Small intestine (tissue), 7 donors: ENCODE data around the gene PNKD. TPM values are rescaled to one million over a fixed set of nuclear protein-coding genes. Genes with fewer than 3 reads are reported as not detected.

Experiments used
- DNase-seq, 2 donors: peaks; one replicate each; pipeline versions ENCODE4 v3.0.0 to v3.0.0-alpha.2; 2013
- FAIRE-seq: peaks from 2 replicates; lab custom pipeline; 2012; peaks lifted over from hg19 to GRCh38; lab: Jason Lieb, UNC
- H3K27ac ChIP-seq, 3 donors: one replicate each; pipeline ENCODE4 v1.5.1; 2013; ENCODE audit warnings: low read length in 2 of 3, mild to moderate bottlenecking in 2 of 3, control low read depth in 1 of 3, inconsistent platforms in 1 of 3, low read depth in 1 of 3, moderate library complexity in 1 of 3
- H3K27me3 ChIP-seq, 3 donors: one replicate each; pipeline ENCODE4 v1.6.1; 2013; ENCODE audit warnings: low read length in 3 of 3, inconsistent platforms in 1 of 3; ENCODE audit not compliant: control insufficient read depth in 3 of 3, insufficient read depth in 3 of 3
- H3K36me3 ChIP-seq, 3 donors: one replicate each; pipeline ENCODE4 v1.6.1; 2013; ENCODE audit warnings: low read length in 3 of 3, inconsistent platforms in 1 of 3, low read depth in 1 of 3, mild to moderate bottlenecking in 1 of 3, moderate library complexity in 1 of 3; ENCODE audit not compliant: control insufficient read depth in 3 of 3, insufficient read depth in 2 of 3
- H3K4me1 ChIP-seq, 3 donors: one replicate each; pipeline ENCODE4 v1.6.1; 2013; ENCODE audit warnings: low read length in 2 of 3, inconsistent platforms in 1 of 3, low read depth in 1 of 3, mild to moderate bottlenecking in 1 of 3, moderate library complexity in 1 of 3; ENCODE audit not compliant: control insufficient read depth in 3 of 3, insufficient read depth in 2 of 3
- H3K4me3 ChIP-seq, 3 donors: one replicate each; pipeline ENCODE4 v1.5.1; 2013; ENCODE audit warnings: low read length in 3 of 3, control low read depth in 1 of 3, inconsistent platforms in 1 of 3, low read depth in 1 of 3, mild to moderate bottlenecking in 1 of 3, moderate library complexity in 1 of 3
- H3K9me3 ChIP-seq, 2 donors: one replicate each; pipeline ENCODE4 v1.6.1; 2013; ENCODE audit warnings: low read depth in 1 of 2, low read length in 1 of 2; ENCODE audit not compliant: control insufficient read depth in 2 of 2, insufficient read depth in 1 of 2
- WGBS, 3 donors: extraction: QIAGEN DNeasy Blood & Tissue Kit; methylation state at CpG; one replicate each; pipeline ENCODE4 v1.1.7; 2013; 5-methylcytosine and 5-hydroxymethylcytosine counted together
- polyA plus RNA-seq, 4 donors: library from polyadenylated mRNA; stranded (reverse) in 3 of 4; unstranded in 1 of 4; fragments of 200-250 nt in 3 of 4; fragments of 120-200 nt in 1 of 4; gene quantifications; one replicate each; pipeline versions ENCODE4 v1.2.1 to v1.2.3, GENCODE V29; 2013
- donor health status: healthy with polysubstance abuse.
- donor health status: control.
- donor health status: control.
- donor health status: Bipolar disorder and iron deficiency.
- donor health status: healthy.

PNKD gene
- polyA plus RNA-seq, 4 donors: 88.4 to 137 (median 104) TPM

DNA sequence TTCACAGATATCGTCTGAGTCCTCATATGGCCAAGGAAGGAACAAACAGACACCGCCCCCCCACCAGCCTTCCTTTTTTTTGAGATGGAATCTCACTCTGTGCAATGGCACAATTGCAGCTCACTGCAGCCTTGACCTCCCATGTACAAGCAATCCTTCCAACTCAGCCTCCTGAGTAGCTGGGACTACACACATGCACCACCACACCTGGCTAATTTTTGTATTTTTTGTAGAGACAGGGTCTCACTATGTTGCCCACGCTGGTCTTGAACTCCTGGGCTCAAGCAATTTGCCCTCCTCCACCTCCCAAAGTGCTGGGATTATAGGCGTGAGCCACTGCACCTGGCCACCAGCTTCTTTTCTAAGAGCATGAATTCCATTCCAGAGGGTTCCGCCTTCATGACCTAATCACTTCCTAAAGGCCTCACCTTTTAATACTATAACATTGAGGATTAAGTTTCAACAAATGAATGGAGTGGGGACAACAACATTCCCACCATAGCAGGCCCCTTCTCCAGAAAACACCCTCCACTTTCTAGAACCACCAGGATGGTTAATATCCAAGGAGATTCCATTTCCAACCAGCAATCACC is 24.2 kb downstream of the PNKD start:
- FAIRE-seq (no peak), DNase-seq (peak; percentile 63 to 67)
- WGBS, 3 donors: 28 to 69% (median 45%) methylated on average over 5 of the region's 5 CpGs
- Histone ChIP-seq H3K27ac (peak overlapping the region; percentile 84 to 95 (median 94)), H3K4me3 (no peak overlapping the region), H3K36me3 (peaks cover 0 to 8% (median 0%) of the 10 kb centered on the region in 3 donors), H3K4me1 (peaks cover 2 to 55% (median 17%) of the 10 kb centered on the region in 3 donors), H3K9me3 (no peaks in the 10 kb centered on the region), H3K27me3 (no peaks in the 10 kb centered on the region)

DNA sequence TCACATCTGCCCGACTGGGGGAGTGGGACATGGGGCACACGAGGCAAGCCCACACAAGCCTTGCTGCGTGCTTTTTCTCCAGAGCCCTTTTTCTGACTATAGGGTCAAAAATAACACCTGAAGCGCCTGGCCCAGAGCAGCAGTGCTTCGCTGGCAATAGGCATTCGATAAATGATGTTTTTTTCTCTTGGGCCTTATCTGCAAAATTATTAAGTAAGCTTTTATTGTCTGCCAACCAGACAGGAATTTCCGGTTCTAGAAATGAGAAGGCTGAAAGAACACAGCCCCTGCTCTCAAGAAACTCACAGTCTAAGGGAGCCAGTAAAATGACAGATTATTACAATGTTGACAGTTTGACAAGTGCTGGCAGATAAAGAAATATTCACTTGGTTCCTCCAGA is 24.7 kb downstream of the PNKD start:
- FAIRE-seq (no peak), DNase-seq (peak; percentile 92 to 95)
- Histone ChIP-seq H3K4me1 (peaks cover 2 to 50% (median 15%) of the 10 kb centered on the region in 3 donors), H3K4me3 (no peak overlapping the region), H3K9me3 (no peaks in the 10 kb centered on the region), H3K36me3 (peaks cover 0 to 8% (median 0%) of the 10 kb centered on the region in 3 donors), H3K27me3 (no peaks in the 10 kb centered on the region), H3K27ac (peak overlapping the region; percentile 84 to 95 (median 94))
- 16 to 57% (median 28%) methylated on average over 7 of the region's 7 CpGs for WGBS, 3 donors

DNA sequence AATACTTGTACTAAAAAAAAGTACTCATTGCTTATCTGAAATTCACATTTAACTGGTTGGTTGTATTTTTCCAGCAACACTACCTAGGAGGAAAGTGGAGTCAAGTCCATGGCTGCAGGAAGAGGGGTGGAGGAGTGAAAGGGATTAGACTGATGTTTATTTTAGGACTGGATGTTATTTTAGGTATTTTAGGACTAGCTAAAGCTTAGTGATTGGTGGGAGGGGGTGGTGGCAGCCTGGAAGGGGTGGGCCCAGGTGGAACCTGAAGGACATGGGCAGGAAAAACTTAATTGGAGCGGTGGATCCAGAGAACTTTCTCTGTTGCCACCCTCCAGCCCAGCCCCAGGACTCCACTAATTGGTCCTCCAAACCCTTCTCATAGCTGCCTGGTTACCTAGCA is 25.9 kb downstream of the PNKD start:
- Histone ChIP-seq H3K4me1 (peaks cover 2 to 41% (median 9%) of the 10 kb centered on the region in 3 donors), H3K9me3 (no peaks in the 10 kb centered on the region), H3K4me3 (no peak overlapping the region), H3K36me3 (peaks cover 0 to 3% (median 0%) of the 10 kb centered on the region in 3 donors), H3K27ac (peak overlapping the region in 1 of 3 donors; percentile 84), H3K27me3 (no peaks in the 10 kb centered on the region)
- WGBS, 3 donors: 77 to 89% (median 83%) methylated on average over 1 of the region's 1 CpG
- no peak for DNase-seq
- no peak for FAIRE-seq

DNA sequence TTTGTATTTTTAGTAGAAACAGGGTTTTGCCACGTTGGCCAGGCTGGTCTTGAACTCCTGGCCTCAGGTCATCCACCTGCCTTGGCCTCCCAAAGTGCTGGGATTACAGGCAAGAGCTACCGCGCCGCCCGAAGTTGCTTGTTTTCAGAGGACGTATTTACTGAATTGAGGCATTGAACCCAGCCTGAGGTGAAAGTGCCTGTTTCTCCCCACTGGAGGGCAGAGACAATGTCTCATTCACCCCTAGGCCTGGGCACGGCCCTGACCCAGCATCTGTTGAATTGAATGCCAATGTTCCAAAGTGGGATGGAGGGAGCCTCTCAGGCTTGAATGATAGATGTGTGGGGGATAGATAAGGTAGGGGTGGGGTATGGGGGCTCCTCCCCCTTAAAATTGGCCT is 26.5 kb downstream of the PNKD start:
- no peak overlapping the region for H3K4me3 ChIP-seq
- peaks cover 2 to 38% (median 8%) of the 10 kb centered on the region in 3 donors for H3K4me1 ChIP-seq
- DNase-seq: no peak
- no peak for FAIRE-seq
- no peaks in the 10 kb centered on the region for H3K27me3 ChIP-seq
- WGBS, 3 donors: 81 to 89% (median 89%) methylated on average over 7 of the region's 7 CpGs
- H3K9me3 ChIP-seq: no peaks in the 10 kb centered on the region
- H3K36me3 ChIP-seq: no peaks in the 10 kb centered on the region
- H3K27ac ChIP-seq: no peak overlapping the region

DNA sequence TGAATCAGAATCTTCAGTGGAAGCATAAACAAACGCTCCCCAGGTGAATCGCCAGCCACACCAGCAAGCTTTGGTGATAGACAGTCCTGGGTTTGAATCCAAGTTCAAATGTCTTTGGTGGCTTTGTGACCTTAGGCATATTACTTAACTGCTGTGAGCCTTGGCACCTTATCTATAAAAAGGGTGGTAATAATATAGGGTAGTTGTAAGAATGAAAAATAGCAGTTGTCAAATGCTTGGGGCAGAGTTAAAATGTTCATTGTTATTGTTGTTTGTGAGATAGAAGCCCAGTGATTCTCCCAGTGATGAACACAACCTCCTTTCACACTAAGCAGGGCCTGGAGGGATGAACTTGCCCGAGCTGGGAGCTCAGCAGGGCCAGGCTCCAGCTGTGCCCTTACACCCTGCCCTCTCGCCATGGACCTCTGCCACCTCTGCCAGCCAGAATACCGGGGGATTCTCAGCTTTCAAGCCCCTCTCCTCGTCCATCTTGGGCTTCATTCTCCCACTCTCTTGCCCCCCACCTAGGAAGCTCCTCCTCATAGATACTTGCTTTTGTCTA is 28.1 kb downstream of the PNKD start:
- FAIRE-seq (no peak), DNase-seq (no peak)
- Histone ChIP-seq H3K27me3 (no peaks in the 10 kb centered on the region), H3K27ac (no peak overlapping the region), H3K4me1 (peaks cover 2 to 31% (median 8%) of the 10 kb centered on the region in 3 donors), H3K36me3 (no peaks in the 10 kb centered on the region), H3K9me3 (no peaks in the 10 kb centered on the region), H3K4me3 (no peak overlapping the region)
- WGBS, 3 donors: 65 to 77% (median 70%) methylated on average over 6 of the region's 6 CpGs

DNA sequence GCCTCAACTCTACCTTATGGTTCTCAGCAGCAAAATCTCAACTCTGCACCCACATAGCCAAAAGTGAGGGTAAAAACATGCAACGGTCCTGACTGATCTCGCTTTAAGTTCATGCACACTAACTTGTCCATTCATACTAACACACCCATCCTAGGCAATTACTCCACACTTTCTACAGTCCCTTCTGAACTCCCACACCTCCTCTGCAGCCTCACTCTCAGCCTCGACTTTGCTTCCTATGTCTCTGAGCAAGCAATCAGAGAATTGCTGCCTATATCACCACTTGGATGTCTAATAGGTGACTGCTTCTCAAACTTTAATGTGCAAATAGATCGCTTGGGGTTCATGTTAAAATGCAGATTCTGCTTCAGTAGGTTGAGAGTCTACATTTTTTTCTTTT is 29.8 kb downstream of the PNKD start:
- Histone ChIP-seq H3K4me3 (no peak overlapping the region), H3K9me3 (no peaks in the 10 kb centered on the region), H3K27ac (no peak overlapping the region), H3K4me1 (peaks cover 0 to 15% (median 2%) of the 10 kb centered on the region in 3 donors), H3K36me3 (no peaks in the 10 kb centered on the region), H3K27me3 (no peaks in the 10 kb centered on the region)
- WGBS, 3 donors: 74 to 86% (median 82%) methylated on average over 4 of the region's 4 CpGs
- DNase-seq (no peak), FAIRE-seq (no peak)

DNA sequence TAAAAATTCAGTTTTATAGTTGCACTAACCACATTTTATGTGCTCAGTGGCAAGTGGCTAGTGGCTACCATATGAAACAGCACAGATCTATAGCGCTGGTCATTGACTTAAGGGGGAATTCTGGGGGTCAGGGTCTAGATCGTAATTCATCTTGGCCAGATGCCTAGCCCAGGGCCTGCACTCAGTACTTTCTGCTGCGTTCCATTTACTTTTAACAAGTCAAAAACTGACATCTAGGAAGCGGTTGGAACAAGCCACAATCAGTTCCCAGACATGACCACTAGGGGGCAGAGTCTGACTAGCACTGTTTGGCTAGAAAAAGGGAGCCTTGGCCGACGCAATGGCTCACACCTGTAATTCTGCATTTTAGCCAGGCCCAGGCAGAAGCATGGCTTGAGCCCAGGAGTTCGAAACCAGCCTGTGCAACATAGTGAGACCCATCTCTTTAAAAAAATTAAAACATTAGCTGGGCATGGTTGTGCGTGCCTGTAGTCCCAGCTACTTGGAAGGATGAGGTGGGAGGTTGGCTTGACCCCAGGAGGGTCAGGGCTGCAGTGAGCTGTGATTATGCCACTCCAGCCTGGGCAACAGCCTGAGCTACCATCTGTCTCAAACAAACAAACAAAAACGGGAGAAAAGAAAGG is 31.0 kb downstream of the PNKD start:
- Histone ChIP-seq H3K27ac (no peak overlapping the region), H3K4me3 (no peak overlapping the region), H3K36me3 (no peaks in the 10 kb centered on the region), H3K9me3 (no peaks in the 10 kb centered on the region), H3K27me3 (no peaks in the 10 kb centered on the region), H3K4me1 (peaks cover 0 to 10% (median 3%) of the 10 kb centered on the region in 3 donors)
- FAIRE-seq (no peak), DNase-seq (peak; percentile 91 to 93)
- 7 to 11% (median 9%) methylated on average over 9 of the region's 9 CpGs for WGBS, 3 donors

DNA sequence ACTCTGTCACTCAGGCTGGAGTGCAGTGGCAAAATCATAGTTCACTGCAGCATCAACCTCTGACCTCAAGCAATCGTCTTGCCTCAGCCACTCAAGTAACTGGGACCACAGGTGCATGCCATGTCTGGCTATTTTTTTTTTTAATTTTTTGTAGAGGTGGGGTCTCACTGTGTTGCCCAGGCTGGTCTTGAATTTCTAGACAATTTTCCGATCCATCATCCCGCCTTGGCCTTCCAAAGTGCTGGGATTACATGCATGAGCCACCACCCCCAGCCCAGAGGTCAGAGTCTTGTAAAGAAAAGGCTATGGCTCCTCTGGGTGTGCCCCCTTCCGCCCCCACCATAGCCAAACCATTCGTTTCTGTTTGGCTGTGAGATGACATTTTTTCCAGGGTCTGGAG is 35.1 kb downstream of the PNKD start:
- no peak overlapping the region for H3K4me3 ChIP-seq
- H3K27me3 ChIP-seq: no peaks in the 10 kb centered on the region
- H3K9me3 ChIP-seq: no peaks in the 10 kb centered on the region
- H3K36me3 ChIP-seq: no peaks in the 10 kb centered on the region
- no peak for FAIRE-seq
- whole genome bisulfite sequencing, 3 donors: 65 to 76% (median 73%) methylated on average over 5 of the region's 5 CpGs
- H3K27ac ChIP-seq: peak overlapping the region in 1 of 3 donors; percentile 18
- peaks cover 0 to 26% (median 3%) of the 10 kb centered on the region in 3 donors for H3K4me1 ChIP-seq
- DNase-seq: no peak
